GM18508 (cell line): ENCODE data around the gene ERN1.
"Not testable (repeated sequence)": the region's sequence is repeated elsewhere in the genome, so short reads cannot be mapped to it uniquely, and the experiment has no call there.

Experiments used
- ATAC-seq: cut with Tn5 transposase; IDR thresholded peaks from one replicate; pipeline ENCODE4 v1.9.1; 2021; ENCODE audit warnings: moderate number of reproducible peaks; ENCODE audit not compliant: insufficient read depth, unreplicated experiment

Gene ERN1

GRCh38 chr17:64129765-64130558, at the start of gene ERN1:
ERN1 (minus strand) TSS chr17:64130144; CDS start chr17:64130029, 115 bp downstream.
- peak; percentile 39 for ATAC-seq

GRCh38 chr17:64179024-64179423, 49.1 kb upstream of the ERN1 start:
- ATAC-seq: not testable (repeated sequence)

- no peak for ATAC-seq
Observed at GRCh38 chr17:64178011-64178825, 48.3 kb upstream of the ERN1 start.

- ATAC-seq: no peak
Observed at GRCh38 chr17:64177311-64178010, 47.5 kb upstream of the ERN1 start.

- ATAC-seq: no peak
Observed at GRCh38 chr17:64176556-64176955, 46.6 kb upstream of the ERN1 start.

- no peak for ATAC-seq
Observed at GRCh38 chr17:64174686-64175456, 44.9 kb upstream of the ERN1 start.

- no peak for ATAC-seq
Observed at GRCh38 chr17:64173646-64174045, 43.7 kb upstream of the ERN1 start.

- no peak for ATAC-seq
Observed at GRCh38 chr17:64172510-64172909, 42.6 kb upstream of the ERN1 start.

- ATAC-seq: no peak
Observed at GRCh38 chr17:64171041-64171440, 41.1 kb upstream of the ERN1 start.

GRCh38 chr17:64170286-64170685, 40.3 kb upstream of the ERN1 start:
- no peak for ATAC-seq

- not testable (repeated sequence) for ATAC-seq
Observed at GRCh38 chr17:64167666-64168065, 37.7 kb upstream of the ERN1 start.

GRCh38 chr17:64166876-64167275, 36.9 kb upstream of the ERN1 start:
- ATAC-seq: no peak

GRCh38 chr17:64165347-64165746, 35.4 kb upstream of the ERN1 start:
- no peak for ATAC-seq

GRCh38 chr17:64164596-64165285, 34.8 kb upstream of the ERN1 start:
- ATAC-seq: no peak

GRCh38 chr17:64163468-64163867, 33.5 kb upstream of the ERN1 start:
- ATAC-seq: no peak

- no peak for ATAC-seq
Observed at GRCh38 chr17:64162554-64162953, 32.6 kb upstream of the ERN1 start.

GRCh38 chr17:64161380-64162176, 31.6 kb upstream of the ERN1 start:
- no peak for ATAC-seq

GRCh38 chr17:64160378-64160777, 30.4 kb upstream of the ERN1 start:
- no peak for ATAC-seq
